GM18873 (cell line): Measurements from ENCODE around the gene HPCAL1.
"Not testable (repeated sequence)": the region's sequence is repeated elsewhere in the genome, so short reads cannot be mapped to it uniquely, and the experiment has no call there.

ENCODE experiments used
- ATAC-seq: cut with Tn5 transposase; IDR thresholded peaks from one replicate; pipeline ENCODE4 v1.9.1; 2021; ENCODE audit warnings: mild to moderate bottlenecking, moderate library complexity, moderate number of reproducible peaks; ENCODE audit not compliant: unreplicated experiment, low FRiP score

HPCAL1 gene

DNA sequence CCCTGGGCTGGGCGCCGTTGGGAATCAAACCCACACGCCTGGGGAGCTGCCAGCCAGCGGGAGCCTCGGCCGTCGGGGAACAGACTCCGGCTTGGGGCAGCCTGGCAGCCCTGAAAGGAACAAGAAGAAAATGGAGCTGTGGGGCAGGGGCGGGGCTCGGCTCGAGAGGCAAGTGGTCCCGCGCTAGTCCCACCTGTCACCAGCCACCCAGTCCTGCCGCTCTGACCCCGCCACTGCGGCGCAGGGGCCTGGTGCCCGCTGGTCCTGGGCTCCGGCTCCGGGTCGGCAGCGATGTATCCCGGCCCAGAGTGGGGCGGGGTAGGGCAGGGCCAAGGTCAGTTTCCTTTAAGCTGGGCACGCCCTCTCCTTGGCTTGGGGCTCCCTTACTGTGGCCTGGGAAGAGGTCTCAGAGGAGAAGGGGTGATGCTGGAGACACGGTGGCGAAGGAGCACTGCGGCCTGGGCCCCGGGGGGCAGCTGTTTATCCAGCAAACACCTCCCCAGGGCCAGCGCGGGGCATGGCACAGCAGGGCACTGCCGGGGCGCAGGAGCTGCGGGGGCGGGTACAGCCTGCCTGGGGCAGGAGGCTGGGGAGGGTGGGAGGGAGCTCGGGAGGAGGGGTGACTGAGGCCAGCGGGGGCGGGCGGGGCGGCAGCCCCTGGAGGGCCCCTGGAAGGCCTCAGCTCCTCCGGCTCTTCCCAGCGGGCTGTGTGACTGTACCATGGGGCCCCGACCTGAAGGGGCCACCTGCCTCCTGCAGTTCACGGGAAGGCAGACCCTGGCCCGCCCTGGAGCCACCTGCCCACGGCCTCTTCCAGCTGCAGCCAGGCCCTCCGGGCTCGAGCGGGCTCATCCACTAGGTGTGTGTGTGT, 129.8 kb downstream of the HPCAL1 start:
- ATAC-seq: no peak

DNA sequence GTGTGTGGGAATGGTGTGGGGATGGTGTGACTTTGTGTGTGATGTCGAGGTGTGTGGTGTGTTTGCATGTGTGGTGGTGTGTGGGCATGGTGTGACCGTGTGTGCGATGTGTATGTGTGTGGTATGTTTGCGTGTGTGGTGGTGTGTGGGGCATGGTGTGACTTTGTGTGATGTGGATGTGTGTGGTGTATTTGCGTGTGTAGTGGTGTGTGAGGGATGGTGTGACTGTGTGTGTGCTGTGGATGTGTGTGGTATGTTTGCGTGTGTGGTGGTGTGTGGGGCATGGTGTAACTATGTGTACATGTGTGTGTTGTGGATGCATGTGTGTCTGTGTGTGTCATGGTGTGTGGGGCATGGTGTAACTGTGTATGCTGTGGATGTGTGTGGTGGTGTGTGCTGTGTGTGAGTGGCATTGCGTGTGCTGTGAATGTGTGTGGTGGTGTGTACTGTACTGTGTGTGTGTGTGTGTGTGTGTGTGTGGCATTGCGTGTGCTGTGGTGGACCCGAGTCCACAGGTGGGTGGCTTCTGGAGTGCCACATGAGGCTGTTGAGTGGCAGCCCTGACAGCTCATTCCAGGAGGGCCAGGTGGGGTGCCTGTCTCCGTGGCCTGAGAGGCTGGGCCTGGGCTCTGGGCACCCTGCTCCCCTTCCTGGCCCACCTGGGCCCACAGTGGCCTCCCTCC, 130.7 kb downstream of the HPCAL1 start:
- ATAC-seq: no peak

DNA sequence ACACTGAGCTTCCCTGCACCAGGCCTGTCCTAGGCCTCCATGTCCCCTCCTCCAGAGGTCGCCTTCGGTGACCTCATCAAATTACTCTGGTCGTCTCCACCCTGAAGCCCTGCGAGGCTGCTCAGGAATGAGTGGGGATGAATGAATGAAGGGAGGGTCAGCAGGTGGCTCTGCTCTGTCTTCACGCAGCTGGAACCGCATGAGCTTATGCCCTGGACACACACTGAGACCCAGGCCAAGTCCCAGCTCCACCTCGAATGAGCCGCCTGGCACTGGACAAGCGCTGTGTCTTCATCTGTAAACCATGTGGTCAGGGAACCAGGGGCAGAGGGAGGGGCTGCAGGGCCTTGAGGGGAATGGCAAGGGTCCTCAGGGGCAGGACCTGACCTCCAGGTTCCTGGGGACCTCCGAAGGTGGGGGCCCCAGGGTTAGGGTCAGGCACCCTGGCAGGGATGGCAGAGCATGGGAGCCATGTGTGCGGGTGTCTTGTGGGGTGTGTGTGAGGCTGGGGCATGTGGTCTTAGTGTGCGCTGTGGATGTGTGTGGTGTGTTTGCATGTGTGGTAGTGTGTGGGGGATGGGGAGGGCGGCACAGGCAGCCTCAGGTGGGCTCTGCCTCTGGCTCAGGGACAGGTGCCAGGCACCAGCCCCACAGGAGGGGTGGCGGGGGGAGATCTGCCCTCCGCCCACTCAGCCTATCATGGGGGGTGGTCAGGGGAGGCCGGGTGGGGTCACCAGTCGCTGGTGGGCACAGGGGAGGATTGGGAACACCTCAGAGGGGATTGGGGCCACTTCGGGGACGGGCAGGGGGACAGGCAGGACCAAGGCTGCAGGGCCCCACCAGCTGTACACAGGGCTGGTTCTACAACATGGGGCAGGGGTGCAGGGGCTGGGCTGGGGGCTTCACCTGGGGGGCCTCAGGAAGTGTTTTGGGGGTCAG, 131.5 kb downstream of the HPCAL1 start:
- ATAC-seq: no peak

DNA sequence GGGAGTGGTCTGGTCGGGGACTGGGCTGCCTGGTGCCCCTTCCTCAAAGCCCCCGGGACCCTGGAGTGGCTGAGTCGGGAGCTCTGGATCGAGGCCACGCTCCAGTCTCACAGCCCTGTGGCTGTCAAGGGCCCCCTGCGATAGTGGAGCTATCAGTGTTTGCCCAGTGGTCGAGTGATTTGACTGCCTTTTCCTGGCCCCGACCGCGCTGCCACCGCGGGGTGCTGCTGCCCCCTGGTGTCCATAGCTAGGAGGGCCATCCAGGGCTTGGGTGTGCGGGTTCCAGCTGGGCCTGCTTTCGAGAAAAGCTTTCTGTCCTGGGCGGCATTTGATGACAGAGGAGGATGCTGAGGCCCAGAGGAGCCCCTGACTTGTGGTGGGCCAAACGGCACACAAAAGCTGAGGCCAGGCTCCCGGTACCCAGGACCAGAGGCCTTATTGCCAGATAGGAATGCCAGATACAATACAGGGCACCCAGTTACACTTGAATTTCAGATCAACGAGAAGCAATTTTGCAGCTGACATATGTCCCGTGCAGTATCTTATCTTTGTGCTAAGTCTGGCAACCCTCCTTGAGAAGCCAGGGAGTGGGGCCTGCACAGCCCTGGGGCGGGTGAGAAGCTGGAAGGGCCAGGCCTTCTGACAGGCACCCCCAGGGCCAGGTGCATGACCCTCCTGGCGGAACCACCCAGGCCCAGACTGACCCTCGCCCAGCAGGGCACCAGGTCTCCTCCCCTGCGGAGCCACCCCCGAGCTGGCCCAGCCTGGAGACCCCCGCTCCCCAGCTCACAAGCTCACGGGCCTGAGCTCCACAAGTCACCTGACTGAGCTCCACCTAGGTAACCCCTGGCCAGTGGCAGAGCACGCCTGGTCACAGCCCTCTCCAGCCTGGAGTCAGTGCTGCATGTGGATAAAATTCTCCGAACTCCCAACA, 132.4 kb downstream of the HPCAL1 start:
- no peak for ATAC-seq

DNA sequence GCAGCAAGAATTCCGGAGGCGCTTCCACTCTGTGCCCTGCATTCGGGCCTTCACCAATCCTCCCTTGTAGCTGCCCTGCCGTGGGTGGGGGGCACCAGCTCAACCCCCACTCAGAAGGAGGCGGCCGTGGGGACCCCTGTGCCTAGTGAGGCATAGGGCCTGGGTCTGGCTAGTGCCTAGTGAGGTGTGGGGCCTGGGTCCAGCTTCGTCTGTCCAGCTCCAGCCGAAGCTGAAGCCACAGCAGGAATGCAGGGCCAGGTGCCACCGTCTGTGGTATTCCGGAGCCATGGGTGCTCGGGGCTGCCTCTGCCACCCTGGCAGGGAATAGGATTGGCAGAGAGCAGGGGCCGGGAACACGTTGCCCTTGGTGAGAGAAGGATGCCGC, 133.1 kb downstream of the HPCAL1 start:
- no peak for ATAC-seq

DNA sequence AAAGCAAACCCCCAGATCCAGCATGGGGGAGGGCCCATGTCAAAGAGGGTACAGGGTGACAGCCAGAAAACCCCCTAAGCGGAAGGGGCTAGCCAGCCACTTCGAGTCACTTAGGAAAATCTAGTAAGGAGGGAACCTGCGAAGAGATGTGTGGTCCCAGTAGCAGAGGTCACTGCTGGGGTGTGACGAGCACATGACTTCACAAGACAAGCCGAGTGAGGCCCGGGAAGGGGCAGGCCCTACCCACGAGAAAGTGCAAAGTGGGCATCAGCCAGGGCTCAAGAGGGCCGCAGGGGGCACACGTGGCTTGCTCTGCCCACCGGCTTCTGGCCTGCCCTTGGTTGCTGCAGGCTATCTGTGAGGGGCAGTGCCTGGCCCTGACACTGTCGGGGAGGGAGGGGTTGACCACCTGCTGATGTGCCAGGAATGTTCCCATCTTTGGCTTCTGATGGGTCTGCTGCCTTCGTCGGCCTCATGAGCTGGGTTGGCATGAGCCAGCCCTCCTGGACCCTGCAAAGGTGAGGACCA, 133.9 kb downstream of the HPCAL1 start:
- ATAC-seq: no peak

DNA sequence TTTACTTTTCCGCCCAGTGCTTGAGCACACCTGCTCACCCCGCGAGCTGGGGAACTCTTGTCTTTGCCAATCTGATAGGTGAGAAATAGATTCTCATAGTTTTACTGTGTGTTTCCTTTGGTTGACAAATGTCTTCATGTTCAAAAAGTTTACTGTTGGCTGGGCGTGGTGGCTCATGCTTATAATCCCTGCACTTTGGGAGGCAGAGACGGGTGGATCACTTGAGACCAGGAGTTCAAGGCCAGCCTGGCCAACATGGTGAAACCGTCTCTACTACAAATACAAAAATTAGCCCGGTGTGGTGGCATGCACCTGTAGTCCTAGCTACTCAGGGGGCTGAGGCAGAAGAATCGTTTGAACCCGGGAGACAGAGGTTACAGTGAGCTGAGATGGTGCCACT, 135.1 kb downstream of the HPCAL1 start:
- ATAC-seq: no peak

DNA sequence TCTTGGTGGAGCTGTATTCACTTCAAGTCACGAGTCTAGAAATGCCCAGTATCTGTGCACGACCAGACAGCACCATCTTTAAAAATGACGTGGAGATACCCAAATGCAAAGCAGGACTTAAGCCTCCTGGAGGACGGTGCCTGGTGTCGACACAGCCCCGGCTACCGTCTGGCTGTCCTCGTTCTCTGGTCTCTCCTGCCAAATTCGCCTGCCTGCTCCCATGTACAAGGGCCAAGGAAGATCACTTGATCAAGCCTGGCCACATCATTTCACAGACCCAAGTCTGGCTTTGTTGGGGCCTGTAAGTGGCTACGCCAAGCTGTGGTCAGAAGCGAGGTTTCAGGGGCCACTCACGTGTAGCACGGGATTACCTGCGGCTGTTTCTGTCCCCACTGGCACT, 136.0 kb downstream of the HPCAL1 start:
- no peak for ATAC-seq

DNA sequence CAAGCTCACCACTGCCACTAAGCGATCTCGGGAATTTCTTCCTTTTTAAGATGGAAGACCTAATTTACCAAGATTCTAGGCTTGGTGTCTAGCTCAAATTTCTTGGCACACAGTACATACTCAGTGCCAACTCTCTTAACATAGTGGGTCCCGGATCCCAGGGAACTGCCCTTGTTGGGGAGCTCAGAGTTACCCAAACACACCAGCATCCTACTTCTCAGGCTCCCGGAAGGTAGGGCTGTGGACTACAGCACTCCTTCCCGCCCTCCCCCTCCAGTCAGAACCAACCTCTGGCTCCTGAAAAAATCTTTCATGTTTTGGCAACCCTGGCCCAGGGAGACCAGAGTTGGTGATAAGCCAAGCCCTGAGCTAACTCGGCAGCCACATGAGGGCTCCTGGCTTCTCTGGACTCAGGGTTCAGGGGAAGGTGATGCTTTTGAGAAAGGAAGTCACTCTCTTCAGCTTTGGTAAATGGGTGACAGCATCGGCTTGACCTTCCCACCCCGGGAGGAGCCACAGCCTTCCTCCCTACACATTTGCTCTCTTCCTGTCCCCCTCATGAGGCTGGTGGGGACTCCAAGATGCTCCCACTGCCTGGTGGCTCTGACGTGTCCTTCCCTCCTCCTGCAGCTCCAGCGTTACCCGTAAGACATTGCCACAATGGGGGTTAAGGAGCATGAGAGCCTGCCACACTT, 136.6 kb downstream of the HPCAL1 start:
- ATAC-seq: no peak

DNA sequence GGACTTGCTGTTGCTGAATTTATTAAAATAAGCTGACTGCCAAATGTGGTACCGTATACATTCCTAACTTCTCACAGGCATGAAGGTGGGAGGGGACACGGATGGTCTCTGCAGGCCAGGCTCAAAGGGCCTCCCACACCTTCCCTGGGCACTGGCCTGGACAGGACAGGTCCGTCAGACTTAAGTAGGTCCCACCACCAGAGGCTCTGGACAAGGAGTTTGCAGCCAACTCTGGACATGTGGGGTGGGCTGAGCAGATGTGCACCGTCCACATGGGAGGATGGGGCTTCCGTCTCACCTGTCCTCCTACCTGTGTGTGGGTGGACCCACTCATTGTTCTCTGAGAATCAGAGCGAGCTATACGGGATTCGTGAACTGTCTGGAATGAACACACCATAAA, 137.3 kb downstream of the HPCAL1 start:
- ATAC-seq: no peak

DNA sequence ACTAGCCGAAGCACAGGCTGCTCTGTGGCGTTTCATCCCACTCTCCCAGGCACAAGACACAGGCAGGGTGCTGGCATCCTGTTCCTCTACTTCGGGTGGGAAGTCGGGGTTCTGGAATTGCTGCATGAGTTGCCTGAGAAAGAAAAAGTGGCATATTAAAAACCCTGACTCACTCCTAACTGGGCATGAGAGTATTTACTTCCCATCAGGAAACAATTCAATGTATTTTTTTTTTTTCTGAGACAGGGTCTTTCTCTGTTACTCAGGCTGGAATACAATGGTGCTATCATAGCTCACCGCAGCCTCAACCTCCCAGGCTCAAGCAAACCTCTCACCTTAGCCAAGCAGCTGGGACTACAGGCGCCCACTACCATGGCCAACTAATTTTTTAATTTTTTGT, 138.0 kb downstream of the HPCAL1 start:
- no peak for ATAC-seq

DNA sequence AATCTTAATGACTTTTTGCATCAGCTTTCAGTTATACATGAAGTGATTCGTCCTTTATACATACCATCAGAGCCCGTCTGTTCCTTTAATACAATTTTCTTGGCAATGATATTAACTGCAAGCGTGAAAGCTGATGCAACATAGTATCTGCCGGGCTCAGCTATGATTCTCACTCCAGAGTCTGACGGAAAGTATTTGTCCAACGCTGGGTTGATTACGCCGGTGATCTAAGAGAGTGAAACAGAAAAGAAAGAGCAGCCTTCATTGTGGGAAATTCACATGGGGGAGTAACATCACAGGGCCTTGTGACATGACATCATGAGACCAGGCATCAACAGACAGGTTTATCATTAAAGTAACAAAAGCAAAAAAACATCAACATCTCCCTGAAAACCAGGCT, 139.2 kb downstream of the HPCAL1 start:
- no peak for ATAC-seq

DNA sequence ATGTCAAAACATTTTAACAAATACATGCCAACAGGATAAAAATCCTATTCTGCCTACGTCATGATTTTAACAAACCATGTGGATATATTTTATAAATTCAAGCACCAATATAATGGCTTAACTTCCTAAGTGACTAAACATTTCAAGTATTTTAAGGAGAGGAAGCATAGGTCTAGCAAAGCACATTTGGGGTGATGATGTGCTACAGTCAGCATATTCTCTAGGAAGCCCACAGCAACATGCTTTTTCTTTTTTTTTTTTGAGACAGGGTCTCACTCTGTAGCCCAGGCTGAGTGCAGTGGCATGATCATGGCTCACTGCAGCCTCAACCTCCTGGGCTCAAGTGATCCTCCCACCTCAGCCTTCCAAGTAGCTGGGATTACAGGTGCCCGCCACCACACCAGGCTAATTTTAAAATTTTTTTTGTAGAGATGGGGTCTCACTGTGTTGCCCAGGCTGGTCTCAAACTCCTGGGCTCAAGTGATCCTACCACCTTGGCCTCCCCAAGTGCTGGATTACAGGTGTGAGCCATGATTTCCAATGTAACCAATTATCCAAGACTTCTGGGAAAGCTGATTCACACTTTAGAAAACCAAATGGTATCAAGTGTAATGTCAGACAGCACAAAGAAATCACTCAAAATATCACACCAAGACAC, 139.9 kb downstream of the HPCAL1 start:
- not testable (repeated sequence) for ATAC-seq

DNA sequence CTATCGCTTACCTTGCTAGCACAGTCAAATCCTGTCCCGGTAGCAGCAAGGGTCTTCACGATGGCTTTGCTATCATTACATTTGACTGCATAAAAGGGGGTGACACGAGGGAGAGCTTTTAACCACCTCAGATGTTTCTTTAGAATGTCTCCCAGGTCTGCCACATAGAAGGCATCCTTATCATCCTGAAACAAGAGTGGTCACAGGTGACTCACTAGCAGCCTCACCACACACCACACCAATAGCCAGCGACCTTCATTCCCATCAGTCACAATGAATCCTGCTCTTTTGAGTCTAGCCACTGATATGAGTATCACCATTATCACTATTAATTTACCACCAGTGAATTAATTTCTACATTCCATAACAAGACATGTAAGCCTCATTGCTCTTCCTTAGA, 141.8 kb downstream of the HPCAL1 start:
- ATAC-seq: no peak

DNA sequence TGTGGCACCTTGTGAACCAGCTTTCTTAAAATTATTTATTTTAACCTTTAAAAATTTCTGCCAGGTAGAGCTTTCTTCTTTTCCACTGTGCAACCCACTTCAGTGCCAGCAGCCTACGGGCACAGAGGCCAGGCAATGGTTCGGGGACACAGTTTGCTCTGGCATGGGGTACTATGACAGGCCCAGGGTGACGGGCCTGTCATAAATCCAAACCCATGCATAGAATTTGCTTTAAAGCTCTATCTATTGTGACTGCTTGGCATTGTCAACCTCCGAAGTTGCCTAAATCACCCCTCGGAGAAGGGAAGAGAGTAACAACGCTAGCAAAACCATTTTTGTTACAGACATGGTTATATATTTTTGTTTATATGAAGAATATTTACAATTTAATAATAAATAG, 143.9 kb downstream of the HPCAL1 start:
- no peak for ATAC-seq

DNA sequence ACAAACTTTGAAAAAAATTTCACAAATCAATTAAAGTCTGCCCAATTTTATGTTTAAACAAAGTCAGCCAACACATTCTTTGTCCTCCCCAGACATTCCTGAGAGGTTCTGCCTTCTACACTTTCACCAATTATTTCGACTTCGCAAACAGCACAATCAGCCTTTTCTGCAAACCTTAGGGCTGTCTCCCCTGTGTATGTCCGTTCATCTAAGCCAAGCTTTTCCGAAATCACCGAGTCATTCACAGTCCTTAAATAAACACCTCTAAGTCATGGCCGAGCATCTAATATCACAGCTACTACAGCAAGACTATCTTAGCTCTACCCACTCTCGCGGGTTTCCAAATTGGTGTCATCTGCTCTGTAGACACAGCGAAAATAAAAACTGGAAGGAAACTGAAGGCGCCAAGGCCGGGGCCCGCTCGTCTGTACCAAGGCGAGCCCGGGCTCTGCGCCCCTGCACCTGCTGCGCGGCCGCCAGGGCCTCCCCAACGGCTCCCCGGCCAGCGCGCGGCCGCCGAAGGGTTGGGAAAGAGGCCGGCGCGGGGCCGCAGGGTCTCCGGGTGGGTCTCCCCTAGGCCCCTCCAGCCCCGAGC, 144.7 kb downstream of the HPCAL1 start:
- peak; percentile 26 for ATAC-seq

DNA sequence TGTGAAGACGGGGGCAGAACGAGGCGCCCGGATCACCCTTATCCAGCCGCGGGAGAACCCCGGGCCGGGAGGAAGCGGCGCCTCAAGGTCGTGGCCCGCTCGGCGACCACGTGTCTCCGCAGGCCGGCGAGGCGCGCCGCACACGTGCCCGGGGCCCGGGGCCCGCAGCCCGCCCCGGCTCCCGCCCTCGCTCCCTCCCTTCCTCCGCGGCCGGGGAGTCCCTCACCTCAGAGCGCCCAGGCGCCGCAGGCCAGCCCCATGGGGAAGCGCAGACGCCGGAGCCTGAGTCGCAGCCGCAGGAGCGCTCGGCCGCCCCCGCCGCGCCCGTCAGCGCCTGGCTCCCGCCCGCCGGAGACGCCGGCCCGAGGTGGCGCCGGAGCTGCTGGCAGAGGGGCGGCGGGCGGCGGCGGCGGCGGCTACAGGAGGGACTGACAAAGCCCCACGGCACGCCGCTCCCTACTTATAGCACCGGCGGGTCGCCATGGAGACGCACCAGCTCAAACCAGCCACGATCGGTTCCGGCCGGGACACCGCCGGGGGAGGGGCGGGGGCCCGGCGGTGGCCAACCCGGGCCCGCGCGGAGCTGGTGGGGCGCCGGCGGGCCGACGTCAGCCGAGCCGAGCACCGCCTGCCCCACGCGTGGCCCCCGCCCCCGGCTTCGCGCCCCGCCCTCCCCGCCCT, 145.3 kb downstream of the HPCAL1 start, which contains the start of gene ODC1:
ODC1 (minus strand) TSS at position 433 of the 681 bp plus-strand sequence. CDS start 3,295 bp downstream, outside the sequence.
- peak; percentile 46 for ATAC-seq
